Measurements from ENCODE around the gene CCDC148.
A peak's percentile ranks its signal among the peaks of the same experiment; 100 is the strongest.

Gene CCDC148

DNA sequence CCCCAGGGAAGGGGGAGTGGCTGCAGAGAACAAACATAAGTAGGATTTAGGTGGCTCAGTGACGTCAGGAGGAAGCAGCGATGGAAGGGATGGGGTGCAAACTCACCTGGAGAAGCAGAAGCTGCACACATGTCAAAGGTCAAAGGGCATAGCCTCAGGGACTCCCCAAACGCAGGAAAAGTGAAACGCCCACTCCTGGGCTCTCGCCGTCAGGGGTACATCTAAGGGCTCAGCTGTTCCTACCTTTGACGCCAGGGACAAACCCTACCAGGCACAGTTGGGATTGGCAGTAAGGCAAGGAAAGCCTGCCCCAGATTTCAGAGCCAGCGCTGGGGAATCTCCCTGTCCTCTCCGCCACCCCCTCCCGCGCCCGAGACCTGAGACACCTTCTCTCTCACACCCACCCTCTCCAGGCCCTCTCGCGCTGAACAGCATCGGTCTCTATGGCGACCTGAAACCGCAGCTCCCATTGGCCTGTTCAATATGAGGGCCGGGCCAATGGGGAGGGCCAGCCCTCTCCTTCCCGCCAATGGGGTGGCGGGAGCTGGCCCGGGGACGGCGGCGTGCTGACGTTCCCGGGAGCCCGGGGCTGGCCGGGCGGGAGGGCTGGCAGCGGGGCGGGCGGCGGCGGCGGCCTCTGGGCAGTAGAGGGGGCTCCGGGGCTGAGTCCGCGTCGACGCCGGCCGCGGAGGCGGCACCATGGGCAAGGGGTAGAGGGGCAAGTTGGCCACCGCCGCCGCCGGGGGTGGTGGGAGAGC is at the start of gene CCDC148, which contains the start of gene PKP4:
Gene CCDC148, minus strand, starts transcription at position 445 of the 758 bp plus-strand sequence. Its CDS starts 314 bp downstream, at position 131.
Gene PKP4, plus strand, starts transcription at position 644 of the 758 bp plus-strand sequence. CDS start 76,233 bp downstream, outside the sequence.
- no peak for TF ChIP-seq JUND (IDR thresholded peaks at IDR 0.05; ENCODE audit: low read depth)
- peak; percentile 67 to 94 for DNase-seq (ENCODE audit: low read depth in 1 of 2, low spot score in 1 of 2)
- in situ Hi-C loops (cut with HindIII; ENCODE audit: low pct_unique_long_range_greater_than_20kb, low sequenced_read_pairs), result no loop called here

DNA sequence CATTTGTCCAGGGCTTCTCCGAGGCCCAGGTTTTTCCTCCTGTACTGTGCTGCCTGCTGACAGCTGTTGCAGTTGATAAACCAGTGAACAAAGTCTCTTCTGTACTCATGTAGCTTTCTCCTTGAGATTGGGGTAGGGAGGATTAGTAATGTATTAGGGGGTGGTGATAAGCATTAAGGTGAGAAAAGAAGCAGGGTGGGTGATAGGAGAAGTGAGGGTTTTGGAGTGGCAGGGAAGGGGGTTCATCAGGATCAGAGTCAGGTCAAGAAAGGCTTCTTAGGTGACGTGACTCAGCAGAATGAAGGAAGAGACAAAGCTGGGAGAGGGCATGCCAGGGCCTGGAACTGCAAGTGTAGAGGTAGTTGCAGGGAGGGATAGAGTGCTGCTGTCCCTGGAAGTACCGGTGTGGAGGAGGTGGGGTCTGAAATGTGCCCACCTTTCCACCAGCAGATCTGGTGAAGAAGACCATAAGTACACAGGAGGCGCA is 48.9 kb upstream of the CCDC148 start:
- in situ Hi-C loops (cut with HindIII; ENCODE audit: low pct_unique_long_range_greater_than_20kb, low sequenced_read_pairs), result no loop called here
- TF ChIP-seq JUND (IDR thresholded peaks at IDR 0.05; ENCODE audit: low read depth), result no peak
- DNase-seq (ENCODE audit: low read depth in 1 of 2, low spot score in 1 of 2), result no peak

DNA sequence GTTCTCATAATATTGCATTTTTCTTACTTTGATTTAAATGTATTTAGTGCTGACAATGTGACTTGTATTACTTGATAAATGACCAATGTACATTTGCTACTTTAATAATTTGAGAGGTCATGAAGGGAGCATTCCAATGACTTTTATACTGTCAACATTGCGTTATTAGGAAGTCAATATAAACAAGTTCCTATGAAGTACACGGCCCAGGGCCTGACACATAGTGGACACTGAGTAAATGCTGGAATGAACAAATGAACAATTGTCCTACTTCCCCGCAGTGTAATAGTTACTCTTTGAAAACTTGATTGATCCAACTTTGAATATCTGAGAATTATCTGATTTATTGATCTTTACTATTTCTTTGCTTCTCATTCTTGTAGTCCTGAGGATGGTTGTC is 47.5 kb upstream of the CCDC148 start:
- DNase-seq (ENCODE audit: low read depth in 1 of 2, low spot score in 1 of 2), result no peak
- TF ChIP-seq JUND (IDR thresholded peaks at IDR 0.05; ENCODE audit: low read depth), result no peak
- in situ Hi-C loops (cut with HindIII; ENCODE audit: low pct_unique_long_range_greater_than_20kb, low sequenced_read_pairs), result no loop called here

DNA sequence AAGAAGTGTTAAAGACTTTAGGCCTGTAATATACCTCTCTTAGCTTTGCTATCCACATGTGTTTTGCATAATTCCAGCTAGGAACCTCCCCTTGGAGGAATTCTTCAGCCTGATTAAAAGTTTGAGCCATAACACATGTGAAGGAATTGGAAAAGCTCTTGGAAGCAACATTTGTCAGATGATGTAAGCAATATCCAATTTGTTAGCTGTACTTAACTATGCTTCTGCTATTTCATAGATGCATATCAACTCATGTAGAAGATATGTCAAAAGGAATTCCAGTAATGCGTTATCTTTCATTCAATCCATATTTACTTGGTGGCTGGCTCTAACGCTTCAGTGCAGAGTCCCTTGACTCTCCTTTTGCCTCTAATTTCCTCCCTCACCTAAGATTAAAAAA is 46.4 kb upstream of the CCDC148 start:
- in situ Hi-C loops (cut with HindIII; ENCODE audit: low pct_unique_long_range_greater_than_20kb, low sequenced_read_pairs), result no loop called here
- peak; percentile 73 for TF ChIP-seq JUND (IDR thresholded peaks at IDR 0.05; ENCODE audit: low read depth)
- DNase-seq (ENCODE audit: low read depth in 1 of 2, low spot score in 1 of 2), result peak in 1 of 2 experiments; percentile 56

DNA sequence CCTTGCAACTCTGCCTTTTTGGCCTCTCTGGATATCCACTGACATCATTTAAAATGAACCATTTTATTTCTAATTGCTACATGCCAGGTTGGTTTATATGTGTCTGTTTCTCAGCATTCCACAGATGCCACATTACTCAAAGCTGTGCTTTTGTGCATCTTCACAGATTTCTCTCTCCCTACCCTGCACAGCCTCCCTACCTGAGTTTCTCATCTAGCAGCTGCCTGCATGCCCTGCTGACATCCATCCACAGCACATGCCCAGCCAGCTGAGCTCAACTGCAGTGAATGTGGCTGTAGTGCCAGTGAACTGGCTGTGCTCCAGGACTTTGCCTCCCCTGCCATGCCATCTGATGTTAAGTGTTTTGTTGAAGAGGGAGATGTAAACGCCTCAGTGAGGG is 44.7 kb upstream of the CCDC148 start:
- DNase-seq (ENCODE audit: low read depth in 1 of 2, low spot score in 1 of 2), result no peak
- TF ChIP-seq JUND (IDR thresholded peaks at IDR 0.05; ENCODE audit: low read depth), result no peak
- in situ Hi-C loops (cut with HindIII; ENCODE audit: low pct_unique_long_range_greater_than_20kb, low sequenced_read_pairs), result no loop called here

DNA sequence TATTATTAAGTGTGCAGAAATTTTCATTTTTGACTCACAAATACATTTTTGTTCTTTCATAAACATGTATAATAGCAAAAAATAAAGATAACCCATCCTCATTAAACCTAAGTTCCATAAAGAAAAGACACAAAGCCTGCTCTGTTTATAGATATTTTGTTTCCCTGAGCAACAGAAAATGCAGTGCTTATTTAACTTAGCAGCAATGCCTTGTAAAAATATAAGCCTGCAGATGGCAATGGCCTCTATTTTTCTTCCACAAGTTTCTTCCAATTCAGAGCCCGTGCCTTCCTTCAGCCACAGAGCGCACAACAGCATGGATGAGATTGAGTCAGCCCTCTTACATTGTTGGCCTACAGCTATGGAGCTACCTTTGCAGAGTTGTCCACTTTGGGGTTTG is 43.8 kb upstream of the CCDC148 start:
- DNase-seq (ENCODE audit: low read depth in 1 of 2, low spot score in 1 of 2), result no peak
- no peak for TF ChIP-seq JUND (IDR thresholded peaks at IDR 0.05; ENCODE audit: low read depth)
- in situ Hi-C loops (cut with HindIII; ENCODE audit: low pct_unique_long_range_greater_than_20kb, low sequenced_read_pairs), result no loop called here

DNA sequence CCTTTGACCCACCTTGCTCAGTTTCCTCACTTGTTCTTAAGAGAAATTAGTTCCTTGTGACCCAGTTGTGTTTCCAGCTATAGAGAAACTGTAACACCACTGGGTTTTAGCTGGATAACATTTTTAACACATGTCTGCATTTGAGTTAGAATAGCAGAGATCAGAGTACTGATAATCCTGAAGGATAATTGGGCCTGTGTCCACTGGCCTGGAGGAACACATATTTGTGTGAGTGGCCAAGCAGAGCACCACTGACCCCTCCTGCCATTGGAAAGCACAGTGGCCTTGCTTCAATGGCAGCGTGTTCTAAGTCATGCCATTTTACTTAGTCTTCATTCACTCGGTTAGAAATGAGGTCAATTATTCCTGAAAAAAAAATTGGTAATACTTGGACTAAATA is 42.8 kb upstream of the CCDC148 start:
- no peak for TF ChIP-seq JUND (IDR thresholded peaks at IDR 0.05; ENCODE audit: low read depth)
- in situ Hi-C loops (cut with HindIII; ENCODE audit: low pct_unique_long_range_greater_than_20kb, low sequenced_read_pairs), result no loop called here
- DNase-seq (ENCODE audit: low read depth in 1 of 2, low spot score in 1 of 2), result no peak

DNA sequence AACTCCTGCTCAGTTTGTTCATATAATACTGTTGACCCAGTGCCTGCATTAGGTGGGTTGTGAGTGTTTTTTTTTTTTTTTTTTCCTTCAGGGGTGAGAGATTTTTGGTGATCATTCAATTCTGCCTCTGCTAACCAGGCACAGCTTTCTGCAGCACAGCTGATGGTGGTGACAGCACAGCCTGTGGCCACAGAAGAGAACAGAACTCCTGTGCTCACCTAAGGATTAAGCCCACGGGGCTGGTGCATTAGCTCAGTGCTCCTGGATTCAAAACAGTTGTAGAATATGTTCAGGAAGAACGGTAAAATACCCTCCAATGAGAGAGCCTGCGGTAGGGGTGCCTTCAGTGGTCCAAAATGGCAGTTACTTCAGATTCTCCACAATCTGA is 42.2 kb upstream of the CCDC148 start:
- in situ Hi-C loops (cut with HindIII; ENCODE audit: low pct_unique_long_range_greater_than_20kb, low sequenced_read_pairs), result no loop called here
- no peak for TF ChIP-seq JUND (IDR thresholded peaks at IDR 0.05; ENCODE audit: low read depth)
- DNase-seq (ENCODE audit: low read depth in 1 of 2, low spot score in 1 of 2), result no peak

DNA sequence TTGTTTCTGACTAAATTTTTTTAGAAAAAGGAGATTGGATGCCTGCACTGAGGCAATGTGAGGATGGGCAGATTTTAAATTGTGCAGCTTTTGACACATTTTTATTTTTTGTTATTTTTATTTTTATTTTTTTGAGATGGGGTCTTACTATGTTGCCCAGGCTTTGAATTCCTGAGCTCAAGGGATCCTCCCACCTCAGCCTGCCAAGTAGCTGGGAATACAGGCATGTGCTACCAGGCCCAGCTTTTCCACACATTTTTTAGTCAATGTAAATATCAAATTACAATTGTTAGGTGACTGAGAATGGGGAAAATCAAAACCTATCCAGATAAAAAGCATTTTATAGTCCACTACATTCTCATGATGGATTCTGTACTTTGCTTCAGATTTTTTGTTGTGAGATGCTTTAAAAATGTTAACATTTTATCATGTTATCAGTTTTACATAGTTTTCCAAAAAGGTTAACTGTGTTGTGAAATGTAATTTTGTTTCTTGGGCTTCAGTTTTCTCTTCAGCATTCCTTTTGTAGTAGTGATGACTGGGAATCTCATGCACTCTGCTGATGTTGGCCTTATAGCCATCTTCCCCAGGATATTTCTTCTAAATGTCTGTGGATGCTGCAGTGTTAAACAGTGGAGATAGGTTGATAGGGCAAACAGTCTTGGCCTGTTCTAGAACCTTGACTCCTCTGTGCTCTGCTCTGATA is 41.6 kb upstream of the CCDC148 start:
- in situ Hi-C loops (cut with HindIII; ENCODE audit: low pct_unique_long_range_greater_than_20kb, low sequenced_read_pairs), result no loop called here
- DNase-seq (ENCODE audit: low read depth in 1 of 2, low spot score in 1 of 2), result no peak

DNA sequence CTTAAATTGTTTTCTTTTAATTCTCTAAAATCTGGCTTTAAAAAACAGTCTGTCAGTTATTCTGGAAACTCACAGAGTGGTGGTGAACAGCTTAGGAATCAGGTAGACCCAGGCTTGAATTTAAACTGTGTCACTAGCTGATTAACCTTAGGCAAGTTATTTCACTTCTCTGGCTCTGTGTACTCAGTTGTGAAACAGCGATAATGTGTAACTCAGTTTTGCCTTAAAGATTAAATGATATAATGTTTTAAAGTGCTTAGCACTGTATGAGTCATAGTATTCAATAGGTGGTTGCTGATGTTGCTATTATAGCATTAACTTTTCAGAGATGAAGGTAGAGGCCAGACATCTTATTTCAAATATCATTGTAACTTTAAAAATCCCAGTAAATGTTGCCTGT is 40.9 kb upstream of the CCDC148 start:
- no peak for TF ChIP-seq JUND (IDR thresholded peaks at IDR 0.05; ENCODE audit: low read depth)
- in situ Hi-C loops (cut with HindIII; ENCODE audit: low pct_unique_long_range_greater_than_20kb, low sequenced_read_pairs), result no loop called here
- DNase-seq (ENCODE audit: low read depth in 1 of 2, low spot score in 1 of 2), result no peak

More for the DNA sequence above, 41.6 kb upstream of the CCDC148 start:
- no peak for TF ChIP-seq JUND (IDR thresholded peaks at IDR 0.05; ENCODE audit: low read depth)

DNA sequence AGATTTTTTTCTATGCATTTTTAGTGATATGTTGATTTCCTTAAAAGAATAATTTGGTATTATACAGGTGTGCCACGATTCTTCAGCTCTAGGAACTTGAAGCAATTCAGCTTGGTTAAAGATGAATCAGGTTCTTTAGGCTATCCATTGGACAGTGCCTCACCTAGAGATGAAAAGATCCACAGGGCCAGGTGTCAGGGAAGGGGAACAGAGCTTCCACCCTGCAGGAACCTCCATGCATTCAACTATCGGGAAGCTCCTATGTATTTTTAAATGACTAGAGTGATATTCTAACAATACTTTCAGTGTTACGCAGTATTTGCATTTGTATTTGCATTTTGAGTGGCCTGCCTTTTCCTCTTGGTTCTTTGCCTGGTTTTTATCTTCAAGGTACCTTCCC is 40.4 kb upstream of the CCDC148 start:
- in situ Hi-C loops (cut with HindIII; ENCODE audit: low pct_unique_long_range_greater_than_20kb, low sequenced_read_pairs), result no loop called here
- no peak for DNase-seq (ENCODE audit: low read depth in 1 of 2, low spot score in 1 of 2)
- TF ChIP-seq JUND (IDR thresholded peaks at IDR 0.05; ENCODE audit: low read depth), result no peak

DNA sequence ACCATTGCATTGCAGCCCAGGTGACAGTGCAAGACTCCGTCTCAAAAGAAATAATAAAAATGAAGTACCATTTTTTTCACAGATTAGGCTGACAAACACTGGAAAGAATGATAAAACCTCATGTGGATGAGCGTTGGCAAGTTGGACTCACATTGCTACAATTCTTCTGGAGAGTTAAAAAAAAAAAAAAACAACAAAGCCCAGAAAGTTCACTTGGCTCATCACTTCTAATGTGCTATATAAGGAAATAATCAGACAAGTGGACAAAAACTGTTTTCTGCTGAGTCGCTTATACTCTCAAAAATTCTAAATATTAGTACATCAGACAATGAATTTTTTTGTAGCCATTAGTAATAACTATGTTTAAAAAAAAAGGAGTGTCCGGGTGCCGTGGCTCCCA is 38.6 kb upstream of the CCDC148 start:
- no peak for DNase-seq (ENCODE audit: low read depth in 1 of 2, low spot score in 1 of 2)
- no peak for TF ChIP-seq JUND (IDR thresholded peaks at IDR 0.05; ENCODE audit: low read depth)
- in situ Hi-C loops (cut with HindIII; ENCODE audit: low pct_unique_long_range_greater_than_20kb, low sequenced_read_pairs), result no loop called here

DNA sequence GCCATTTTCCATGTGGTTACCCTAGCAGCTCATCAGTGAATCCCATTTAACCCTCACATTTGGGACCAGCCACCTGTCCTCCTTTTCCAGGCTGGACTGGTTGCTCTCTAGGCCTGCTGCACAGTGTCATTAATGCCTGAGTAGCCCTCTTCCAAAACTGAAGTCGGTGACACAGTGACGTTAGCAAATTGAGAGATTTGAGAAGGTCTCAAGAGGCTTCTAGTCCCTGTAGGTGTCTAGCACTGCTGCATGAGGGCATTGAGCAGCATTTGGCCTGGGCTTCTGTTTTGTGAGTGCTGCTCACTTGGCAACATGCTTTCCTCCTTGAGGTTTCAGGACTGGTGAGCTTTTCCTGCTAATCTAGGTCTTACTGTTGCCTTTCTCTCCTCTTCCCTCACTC is 36.9 kb upstream of the CCDC148 start:
- no peak for DNase-seq (ENCODE audit: low read depth in 1 of 2, low spot score in 1 of 2)
- no peak for TF ChIP-seq JUND (IDR thresholded peaks at IDR 0.05; ENCODE audit: low read depth)
- in situ Hi-C loops (cut with HindIII; ENCODE audit: low pct_unique_long_range_greater_than_20kb, low sequenced_read_pairs), result no loop called here
